AG04450 (cell line): Measurements from ENCODE around the gene FAM13A. TPM values are rescaled to one million over a fixed set of nuclear protein-coding genes. Genes with fewer than 3 reads are reported as not detected.

Experiments
- CTCF ChIA-PET: fragments of 300-600, 350-600 bp; formaldehyde crosslinking; extraction: SDS; loops from one replicate; lab custom pipeline; 2022; ENCODE audit warnings: antibody characterized with exemption, inconsistent platforms; lab: Charles Lee
- POLR2A ChIA-PET: fragments of 350-600 bp; formaldehyde crosslinking; extraction: SDS; loops from one replicate; lab custom pipeline; 2021; ENCODE audit warnings: antibody characterized with exemption, inconsistent platforms; lab: Yijun Ruan, JAX
- DNase-seq: peaks from one replicate; pipeline ENCODE4 v3.0.0-alpha.2; 2011; ENCODE audit warnings: low read depth, low spot score
- H3K27ac ChIP-seq: one replicate; pipeline ENCODE4 v1.5.1; 2012; ENCODE audit warnings: low read depth, low read length, control low read depth
- H3K27me3 ChIP-seq: one replicate; pipeline ENCODE4 v1.6.0; 2012; ENCODE audit warnings: low read length; ENCODE audit not compliant: control insufficient read depth, insufficient read depth
- H3K4me3 ChIP-seq: 2 replicates; pipeline ENCODE4 v1.5.1; 2011; ENCODE audit warnings: mild to moderate bottlenecking, low read depth, low read length, control low read depth
- H3K9me3 ChIP-seq: 2 replicates; pipeline ENCODE4 v1.5.1; 2012; ENCODE audit warnings: low read length; ENCODE audit not compliant: control insufficient read depth, insufficient read depth
- CTCF ChIP-seq: IDR thresholded peaks from 2 replicates; pipeline ENCODE4 v1.5.1; 2011; ENCODE audit warnings: low read depth, low read length, control low read depth, inconsistent platforms
- polyA plus RNA-seq: library from polyadenylated mRNA; depleted of rRNA; stranded (reverse); fragments of >200 nt; gene quantifications from 2 replicates; pipeline ENCODE4 v1.2.3, GENCODE V29; 2011

Gene FAM13A
- polyA plus RNA-seq, 1 experiment = 27.6 TPM

- DNase-seq = no peak
- CTCF ChIA-PET = interaction anchor here (0.9 to 2.0 kb wide), 4 partner anchors 33 to 517 kb away, joined by 3 to 5 read pairs (median 3); no protein-coding TSS in a partner anchor
- Histone ChIP-seq H3K4me3 (peak overlapping the region; percentile 69), H3K27me3 (no peaks in the 10 kb centered on the region), H3K27ac (peak overlapping the region; percentile 59), H3K9me3 (0 out of 2 replicates have a peak, but pooled peaks cover 3% of the 10 kb centered on the region)
- no peak for TF ChIP-seq CTCF
- POLR2A ChIA-PET = no interaction called here
Observed at GRCh38 chr4:89056292-89056952, 563 bp downstream of the FAM13A start.

- no peaks in the 10 kb centered on the region for H3K27me3 ChIP-seq
- ChIA-PET CTCF (interaction anchor here (1.4 to 1.5 kb wide), 2 partner anchors 105 to 516 kb away, joined by 3 read pairs; no protein-coding TSS in a partner anchor), POLR2A (no interaction called here)
- H3K9me3 ChIP-seq = 0 out of 2 replicates have a peak, but pooled peaks cover 3% of the 10 kb centered on the region
- DNase-seq = no peak
- H3K27ac ChIP-seq = no peak overlapping the region
- TF ChIP-seq CTCF = no peak
- H3K4me3 ChIP-seq = peak overlapping the region; percentile 69
Observed at GRCh38 chr4:89055157-89056080, 1.6 kb downstream of the FAM13A start.

- ChIA-PET CTCF (no interaction called here), POLR2A (no interaction called here)
- no peak for DNase-seq
- 0 out of 2 replicates have a peak, but pooled peaks cover 3% of the 10 kb centered on the region for H3K9me3 ChIP-seq
- H3K27ac ChIP-seq = no peak overlapping the region
- H3K27me3 ChIP-seq = no peaks in the 10 kb centered on the region
- TF ChIP-seq CTCF = no peak
- peak overlapping the region; percentile 69; the same call in 1 of the 2 replicates for H3K4me3 ChIP-seq
Observed at GRCh38 chr4:89054627-89055026, 2.4 kb downstream of the FAM13A start.

- CTCF ChIA-PET = interaction anchor here (0.8 kb wide), 1 partner anchor 201 kb away, joined by 3 read pairs; no protein-coding TSS in a partner anchor
- Histone ChIP-seq H3K4me3 (no peak overlapping the region), H3K27ac (no peak overlapping the region), H3K27me3 (no peaks in the 10 kb centered on the region), H3K9me3 (0 out of 2 replicates have a peak, but pooled peaks cover 3% of the 10 kb centered on the region)
- POLR2A ChIA-PET = no interaction called here
- TF ChIP-seq CTCF = no peak
- no peak for DNase-seq
Observed at GRCh38 chr4:89049853-89050252, 7.1 kb downstream of the FAM13A start.
